HepG2 (cell line): ENCODE data around the gene PNO1. TPM values are rescaled to one million over a fixed set of nuclear protein-coding genes. Genes with fewer than 3 reads are reported as not detected.
A peak's percentile ranks its signal among the peaks of the same experiment; 100 is the strongest.

ENCODE experiments used
- ATAC-seq: fragments of 200-7000 bp; cut with Tn5 transposase; 3 replicates; pipeline ENCODE4 v1.9.1; 2020; ENCODE audit warnings: mild to moderate bottlenecking, moderate library complexity
- BruUV-seq: library from RNA; stranded (reverse); fragments of 400-500 nt; replicated peaks from 2 replicates; lab custom pipeline; 2021; lab: Mats Ljungman, UMichigan
- CTCF ChIA-PET: fragments of 300-600 bp; formaldehyde crosslinking; extraction: SDS; loops from one replicate; lab custom pipeline; 2021; ENCODE audit warnings: low total read pairs, inconsistent platforms, low intra/inter-chr PET ratio; lab: Yijun Ruan, JAX
- POLR2A ChIA-PET: fragments of 350-600 bp; sonication (Branson Sonifier 250); formaldehyde crosslinking; loops from one replicate; lab custom pipeline; 2020; ENCODE audit warnings: antibody characterized with exemption, inconsistent platforms; lab: Yijun Ruan, JAX
- DNase-seq: peaks from one replicate; pipeline ENCODE4 v3.0.0-alpha.2; 2015; ENCODE audit warnings: low spot score
- FAIRE-seq: peaks from 3 replicates; lab custom pipeline; 2011; peaks lifted over from hg19 to GRCh38; lab: Jason Lieb, UNC
- H2AFZ ChIP-seq: one replicate; pipeline ENCODE4 v1.6.1; 2011; ENCODE audit warnings: low read length, inconsistent platforms
- H3K27ac ChIP-seq: fragments of 300-600 bp; 3 replicates; pipeline ENCODE4 v1.8.0; 2011; ENCODE audit warnings: mixed run types, mild to moderate bottlenecking, mixed read lengths, low read length, inconsistent platforms; ENCODE audit not compliant: insufficient read depth; ENCODE audit errors: extremely low read length
- H3K27me3 ChIP-seq, 2 experiments: fragments of 200-600 bp in 1 of 2; 2 replicates in 1 of 2; 3 replicates in 1 of 2; pipeline versions ENCODE4 v1.6.0 to v1.8.0; 2011; ENCODE audit warnings: low read length in 2 of 2, mild to moderate bottlenecking in 2 of 2, moderate library complexity in 2 of 2, inconsistent platforms in 1 of 2; ENCODE audit not compliant: insufficient read depth in 2 of 2, control insufficient read depth in 1 of 2
- H3K36me3 ChIP-seq, 2 experiments: fragments of 200-600 bp in 1 of 2; replicated peaks in 1 of 2; 2 replicates in 1 of 2; 3 replicates in 1 of 2; pipeline versions ENCODE4 v1.5.1 to v1.8.0; 2011; ENCODE audit warnings: low read length in 2 of 2, inconsistent platforms in 1 of 2; ENCODE audit not compliant: insufficient read depth in 2 of 2, control insufficient read depth in 1 of 2
- H3K4me1 ChIP-seq: 2 replicates; pipeline ENCODE4 v1.5.1; 2012; ENCODE audit warnings: low read length, inconsistent platforms; ENCODE audit not compliant: insufficient read depth
- H3K4me2 ChIP-seq: 2 replicates; pipeline ENCODE4 v1.6.0; 2011; ENCODE audit warnings: low read depth, low read length, inconsistent platforms
- H3K4me3 ChIP-seq, 3 experiments: fragments of 200-600 bp in 1 of 3; sonication (generic), shearing (Covaris generic) in 1 of 3; replicated peaks in 1 of 3; 2 replicates each; pipeline ENCODE4 v1.5.1; 2011 to 2016; ENCODE audit warnings: low read length in 3 of 3, inconsistent platforms in 2 of 3, low read depth in 2 of 3, mild to moderate bottlenecking in 2 of 3, control low read depth in 1 of 3, mixed read lengths in 1 of 3; ENCODE audit not compliant: insufficient read depth in 1 of 3
- H3K79me2 ChIP-seq: one replicate; pipeline ENCODE4 v1.6.1; 2011; ENCODE audit warnings: low read length, inconsistent platforms; ENCODE audit not compliant: insufficient read depth
- H3K9ac ChIP-seq: 2 replicates; pipeline ENCODE4 v1.6.0; 2011; ENCODE audit warnings: mild to moderate bottlenecking, low read depth, low read length, inconsistent platforms; ENCODE audit not compliant: insufficient read depth
- H3K9me3 ChIP-seq: 2 replicates; pipeline ENCODE4 v1.5.1; 2012; ENCODE audit warnings: mild to moderate bottlenecking, low read length
- H4K20me1 ChIP-seq: 2 replicates; pipeline ENCODE4 v1.6.0; 2011; ENCODE audit warnings: inconsistent platforms, mild to moderate bottlenecking, low read length, moderate library complexity; ENCODE audit not compliant: insufficient read depth
- AGO1 ChIP-seq: fragments of 200-400 bp; formaldehyde crosslinking; IDR thresholded peaks from 2 replicates; pipeline ENCODE4 v1.6.1; 2017; ENCODE audit warnings: mild to moderate bottlenecking, low read depth, low read length, moderate library complexity; ENCODE audit not compliant: poor library complexity, severe bottlenecking
- BRCA1 ChIP-seq: sonication (generic); formaldehyde crosslinking; IDR thresholded peaks from 2 replicates; pipeline ENCODE4 v1.4.0; 2020; ENCODE audit warnings: missing genetic modification reagents
- EP300 ChIP-seq, 3 experiments: sonication (generic) in 1 of 3; formaldehyde crosslinking in 1 of 3; IDR thresholded peaks; 2 replicates each; pipeline versions ENCODE4 v1.5.1 to v1.6.1; 2011 to 2020; ENCODE audit warnings: low read depth in 2 of 3, low read length in 2 of 3, borderline replicate concordance in 1 of 3, improper control_type of control experiment in 1 of 3, mild to moderate bottlenecking in 1 of 3, missing genetic modification reagents in 1 of 3, moderate library complexity in 1 of 3
- HDAC1 ChIP-seq: sonication (generic); formaldehyde crosslinking; IDR thresholded peaks from 2 replicates; pipeline ENCODE4 v1.5.1; 2020; ENCODE audit warnings: mild to moderate bottlenecking, missing genetic modification reagents
- HOXA9 ChIP-seq: sonication (generic); formaldehyde crosslinking; IDR thresholded peaks from 2 replicates; pipeline ENCODE4 v1.8.1; 2022; ENCODE audit warnings: missing genetic modification reagents, mild to moderate bottlenecking, moderate library complexity, borderline replicate concordance
- HOXD1 ChIP-seq: sonication (generic); formaldehyde crosslinking; IDR thresholded peaks from 2 replicates; pipeline ENCODE4 v1.5.0; 2020; ENCODE audit warnings: missing genetic modification reagents
- POLR2G ChIP-seq: fragments of 200-400 bp; formaldehyde crosslinking; IDR thresholded peaks from 2 replicates; pipeline ENCODE4 v1.6.1; 2018; ENCODE audit warnings: mild to moderate bottlenecking, low read depth, low read length, moderate library complexity
- RBM22 ChIP-seq: fragments of 200-400 bp; formaldehyde crosslinking; optimal IDR thresholded peaks from 2 replicates; pipeline ENCODE3; 2017; ENCODE audit warnings: mild to moderate bottlenecking, low read length, moderate library complexity
- TP53 ChIP-seq: sonication (generic); formaldehyde crosslinking; conservative IDR thresholded peaks from 2 replicates; pipeline ENCODE4 v1.4.0; 2020; ENCODE audit warnings: missing genetic modification reagents
- YY1 ChIP-seq: IDR thresholded peaks from 2 replicates; pipeline ENCODE4 v1.6.1; 2011; ENCODE audit warnings: low read length, low read depth, moderate library complexity, mild to moderate bottlenecking; ENCODE audit not compliant: insufficient read depth, insufficient replicate concordance
- ZNF121 ChIP-seq: sonication (generic); formaldehyde crosslinking; IDR thresholded peaks from 2 replicates; pipeline ENCODE4 v1.5.0; 2020; ENCODE audit warnings: mild to moderate bottlenecking, missing genetic modification reagents
- ZNF333 ChIP-seq: sonication (generic); formaldehyde crosslinking; IDR thresholded peaks from 2 replicates; pipeline ENCODE4 v1.4.0; 2020; ENCODE audit warnings: mild to moderate bottlenecking, missing genetic modification reagents, borderline replicate concordance
- ZNF569 ChIP-seq: sonication (generic); formaldehyde crosslinking; IDR thresholded peaks from 2 replicates; pipeline ENCODE4 v1.5.0; 2020; ENCODE audit warnings: mild to moderate bottlenecking, missing genetic modification reagents, moderate library complexity, borderline replicate concordance
- ZNF703 ChIP-seq: sonication (generic); formaldehyde crosslinking; IDR thresholded peaks from 2 replicates; pipeline ENCODE4 v1.5.1; 2020; ENCODE audit warnings: missing genetic modification reagents, mild to moderate bottlenecking, moderate library complexity, borderline replicate concordance
- WGBS: methylation state at CpG from one replicate; pipeline ENCODE4 v1.1.6; 2017; ENCODE audit warnings: low lambda C conversion rate; 5-methylcytosine and 5-hydroxymethylcytosine counted together
- in situ Hi-C: cut with HindIII; loops from 2 replicates; pipeline ENCODE4 v1.10.0; 2017; ENCODE audit warnings: low pct_unique_long_range_greater_than_20kb; ENCODE audit not compliant: extremely low pct_ligation_motif_present
- intact Hi-C: fragments of 100-400 bp; cut with micrococcal nuclease; formaldehyde crosslinking; loops from one replicate; pipeline ENCODE4 v1.10.0; 2022; ENCODE audit not compliant: unreplicated experiment
- polyA plus RNA-seq, 8 experiments: library from polyadenylated mRNA; depleted of rRNA in 3 of 8; stranded (reverse) in 7 of 8; unstranded in 1 of 8; fragments of >200 nt; fragmentation: Illumina TruSeq in 4 of 8; extraction: Trizol in 4 of 8; gene quantifications; 2 replicates each; pipeline versions ENCODE4 v1.2.1 to v1.2.3, GENCODE V29; 2011 to 2016; ENCODE audit warnings: low read depth in 4 of 8, missing spikeins in 1 of 8, mixed read lengths in 1 of 8; ENCODE audit not compliant: insufficient read depth in 1 of 8
- total RNA-seq, 5 experiments: library from RNA; depleted of rRNA; stranded (reverse); fragments of >200 nt; fragmentation: Illumina TruSeq; extraction: Trizol; gene quantifications; 2 replicates each; pipeline ENCODE4 v1.2.3, GENCODE V29; 2016; ENCODE audit warnings: low read depth in 1 of 5

The PNO1 gene
- total and polyA plus RNA-seq, 2 of the 13 experiments (the other 11 are each of a cell fraction or from before 2014, with no cell fraction given): 12.8 to 48.5 TPM

GRCh38 chr2:68178432-68178831 is 20.7 kb downstream of the PNO1 start:
- no TSS peak for BruUV-seq
- in situ Hi-C loops (no loop called here), intact Hi-C loops (no loop called here)
- DNase-seq (no peak), FAIRE-seq (no peak), ATAC-seq (no peak)
- H3K4me1 ChIP-seq: no peaks in the 10 kb centered on the region
- 97% methylated on average over 3 of the region's 3 CpGs for WGBS
- no peak overlapping the region for H3K27ac ChIP-seq
- ChIA-PET POLR2A (interaction anchor here (1.0 to 1.7 kb wide), 2 partner anchors 21 to 74 kb away, joined by 3 to 7 read pairs; partner anchors contain the start of genes PNO1 and PPP3R1), CTCF (no interaction called here)
- H3K4me2 ChIP-seq: no peak overlapping the region
- H3K9me3 ChIP-seq: no peaks in the 10 kb centered on the region
- no peaks in the 10 kb centered on the region for H3K79me2 ChIP-seq
- no peaks in the 10 kb centered on the region for H4K20me1 ChIP-seq
- H3K36me3 ChIP-seq: peaks cover 5 to 74% of the 10 kb centered on the region in 2 experiments
- H3K4me3 ChIP-seq: no peak overlapping the region
- H3K27me3 ChIP-seq: no peaks in the 10 kb centered on the region
- H2AFZ ChIP-seq: no peak overlapping the region
- no peak overlapping the region for H3K9ac ChIP-seq
- no peak for TF ChIP-seq BRCA1 (CRISPR knock-in tag)
- peak; percentile 90 for TF ChIP-seq RBM22
- TF ChIP-seq HOXD1 (CRISPR knock-in tag): no peak
- no peak for TF ChIP-seq ZNF121
- TF ChIP-seq YY1: no peak
- TF ChIP-seq EP300 (IDR thresholded peaks at IDR 0.05; ENCODE audit: low read depth in 2 of 2, low read length in 2 of 2): no peak
- TF ChIP-seq EP300 (CRISPR knock-in tag; IDR thresholded peaks at IDR 0.05; ENCODE audit: borderline replicate concordance): no peak
- no peak for TF ChIP-seq AGO1
- TF ChIP-seq POLR2G: 0 out of 2 replicates have a peak, but pooled peaks have one; percentile 24
- TF ChIP-seq ZNF569: no peak
- no peak for TF ChIP-seq ZNF333
- TF ChIP-seq HOXA9 (CRISPR knock-in tag): no peak
- no peak for TF ChIP-seq ZNF703 (CRISPR knock-in tag)
- no peak for TF ChIP-seq TP53 (CRISPR knock-in tag)
- TF ChIP-seq HDAC1 (CRISPR knock-in tag): no peak
